Measurements from ENCODE around the gene IFNAR2.
"Not testable (repeated sequence)": the region's sequence is repeated elsewhere in the genome, so short reads cannot be mapped to it uniquely, and the experiment has no call there.

Gene IFNAR2

GRCh38 chr21:33217138-33217520 is 12.6 kb upstream of the IFNAR2 start:
- no peak for DNase-seq

GRCh38 chr21:33219300-33219699 is 10.4 kb upstream of the IFNAR2 start:
- DNase-seq: no peak

- peak; percentile 34 for DNase-seq
Measured at GRCh38 chr21:33219954-33220353, 9.8 kb upstream of the IFNAR2 start.

- DNase-seq: not testable (repeated sequence)
Measured at GRCh38 chr21:33225376-33225775, 4.4 kb upstream of the IFNAR2 start.

DNA sequence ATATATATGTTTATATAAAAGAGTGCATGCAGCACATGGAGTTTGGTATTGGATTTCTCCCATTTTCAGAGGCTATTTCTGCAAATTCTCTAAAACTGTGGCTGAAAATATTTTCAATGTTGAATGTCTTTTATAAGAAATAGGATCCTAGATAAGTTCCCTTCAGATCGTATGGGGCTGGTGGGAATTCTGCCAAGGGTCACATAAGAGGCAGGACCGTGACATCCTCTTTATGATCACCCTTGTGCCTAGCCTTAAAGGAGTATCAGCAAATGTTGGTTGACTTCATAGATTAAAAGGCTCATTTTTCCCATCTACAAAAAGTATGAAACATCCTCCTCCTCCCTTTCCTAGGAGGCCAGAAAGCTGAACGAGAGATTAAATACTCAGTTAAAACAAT is 1.3 kb upstream of the IFNAR2 start:
- no peak for DNase-seq

DNA sequence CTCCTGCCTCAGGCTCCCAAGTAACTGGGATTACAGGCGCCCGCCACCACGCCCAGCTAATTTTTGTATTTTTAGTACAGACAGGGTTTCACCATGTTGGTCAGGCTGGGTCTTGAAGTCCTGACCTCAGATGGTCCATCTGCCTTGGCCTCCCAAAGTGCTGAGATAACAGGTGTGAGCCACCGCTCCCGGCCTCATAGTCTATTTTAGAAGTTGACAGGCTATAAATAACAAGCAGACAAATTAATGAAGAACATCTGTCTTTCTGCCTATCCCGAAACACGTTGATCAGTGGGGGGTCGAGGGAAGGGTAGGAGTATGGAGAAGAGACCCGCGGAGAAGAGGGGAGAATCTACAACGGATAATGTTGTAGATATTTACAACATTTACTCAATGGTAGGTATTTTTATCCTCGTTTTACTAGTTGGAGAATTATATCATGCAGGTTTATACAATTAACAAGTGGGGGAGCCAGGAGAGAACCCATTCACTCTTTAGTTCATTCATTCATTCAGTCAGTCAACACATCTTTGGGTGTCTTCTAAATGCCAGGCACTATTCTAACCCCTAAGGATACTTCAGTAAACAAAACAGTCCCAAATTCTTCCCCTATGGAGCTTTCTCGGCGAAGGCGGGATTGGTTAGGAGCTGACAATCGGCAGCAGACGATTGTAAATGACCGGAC is 497 bp upstream of the IFNAR2 start:
- DNase-seq: no peak

GRCh38 chr21:33230545-33231324 is 997 bp downstream of the IFNAR2 start:
- DNase-seq: peak; percentile 39

- DNase-seq: peak; percentile 35
Measured at GRCh38 chr21:33231526-33231925, 1.8 kb downstream of the IFNAR2 start.

DNA sequence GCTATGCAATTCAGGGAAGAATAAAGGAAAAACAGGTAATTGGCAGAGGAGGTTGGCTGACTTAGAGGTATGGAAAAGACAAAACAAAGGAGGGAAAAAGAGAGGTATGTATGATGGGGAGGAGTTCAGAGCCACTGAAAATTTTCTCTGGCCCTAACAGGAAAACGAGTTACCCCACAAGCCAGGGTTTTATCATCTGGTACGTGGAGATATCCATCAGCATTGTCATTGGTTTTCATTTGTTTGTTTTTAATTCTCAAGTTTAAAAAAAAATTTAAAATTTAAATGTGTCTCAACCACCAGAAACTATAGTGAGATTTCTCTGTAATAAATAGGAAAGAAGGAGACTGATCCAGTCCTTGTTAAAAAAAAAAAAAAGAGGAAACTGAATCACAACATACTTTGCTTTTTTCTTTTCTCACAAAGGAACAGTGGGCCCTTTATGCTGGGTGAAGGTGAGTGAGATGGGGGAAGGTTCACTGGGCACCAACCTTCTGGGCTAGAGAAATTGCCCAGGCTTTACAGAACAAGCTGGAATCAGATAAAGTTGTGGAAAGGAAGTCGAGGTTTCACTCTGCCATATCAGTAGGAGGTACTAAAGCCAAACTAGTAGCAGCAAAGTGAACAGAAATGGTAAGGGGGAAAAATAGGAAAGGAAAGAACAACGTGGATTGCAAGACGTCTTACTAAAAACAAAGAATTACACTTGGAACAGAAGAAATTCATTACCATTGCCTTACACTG is 2.7 kb downstream of the IFNAR2 start:
- peak; percentile 31 for DNase-seq

DNA sequence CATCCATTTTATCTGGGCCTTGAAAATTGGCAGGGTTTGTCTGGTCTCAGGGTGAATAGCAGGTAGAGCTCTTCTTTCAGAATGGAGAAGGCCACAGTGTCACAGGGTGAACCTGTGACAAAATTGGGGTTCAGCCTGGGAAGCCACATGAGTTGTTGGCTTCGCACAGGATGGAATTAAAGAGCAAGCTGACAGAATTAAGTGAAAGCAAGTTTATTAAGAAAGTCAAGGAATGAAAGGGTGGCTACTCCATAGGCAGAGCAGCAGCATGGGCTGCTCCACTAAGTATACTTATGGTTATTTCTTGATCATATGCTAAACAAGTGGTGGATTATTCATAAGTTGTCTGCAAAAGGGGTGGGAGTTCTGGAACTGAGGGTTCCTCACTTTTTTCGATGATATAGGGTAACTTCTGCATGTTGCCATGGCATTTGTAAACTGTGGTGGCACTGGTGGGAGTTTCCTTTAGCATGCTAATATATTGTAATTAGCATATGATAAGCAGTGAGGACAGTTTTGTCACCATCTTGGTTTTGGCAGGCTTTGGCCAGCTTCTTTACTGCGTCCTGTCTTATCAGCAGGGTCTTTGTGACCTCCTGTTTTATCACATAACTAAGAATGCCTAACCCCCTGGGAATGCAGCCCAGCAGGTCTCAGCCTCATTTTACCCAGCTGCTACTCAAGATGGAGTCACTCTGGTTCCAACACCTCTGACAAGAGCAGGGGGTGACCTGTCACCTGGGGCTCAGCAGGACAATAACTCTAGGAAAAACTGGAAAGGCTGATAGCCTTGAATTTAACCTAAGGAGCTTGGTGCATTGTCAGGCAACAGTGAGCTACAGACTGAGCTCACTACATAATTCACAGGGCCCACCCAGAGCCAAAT is 5.1 kb downstream of the IFNAR2 start:
- DNase-seq: no peak

- DNase-seq: no peak
Measured at GRCh38 chr21:33236013-33236686, 6.4 kb downstream of the IFNAR2 start.

- no peak for DNase-seq
Measured at GRCh38 chr21:33236766-33237165, 7.0 kb downstream of the IFNAR2 start.

DNA sequence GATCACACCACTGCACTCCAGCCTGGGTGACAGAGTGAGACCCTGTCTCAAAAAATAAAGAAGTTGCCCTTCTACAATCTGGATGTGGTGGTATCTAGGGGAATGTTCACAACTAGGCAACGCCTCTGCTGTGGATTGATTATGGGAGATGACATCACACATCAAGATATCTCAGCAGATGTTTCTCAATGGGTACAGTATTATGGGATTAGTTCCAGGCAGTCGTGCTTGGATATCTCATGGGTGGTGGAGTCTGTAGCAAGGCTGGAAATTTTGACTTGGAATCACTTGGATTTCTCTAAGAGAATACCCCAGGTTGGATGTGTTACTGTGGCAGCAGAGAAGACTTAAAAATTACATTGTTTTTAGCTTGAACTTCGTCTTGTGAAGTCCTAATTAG is 7.7 kb downstream of the IFNAR2 start:
- DNase-seq: no peak

- no peak for DNase-seq
Measured at GRCh38 chr21:33238146-33238545, 8.4 kb downstream of the IFNAR2 start.

GRCh38 chr21:33238565-33239255 is 9.0 kb downstream of the IFNAR2 start:
- DNase-seq: peak; percentile 59

GRCh38 chr21:33239559-33240127 is 9.9 kb downstream of the IFNAR2 start:
- not testable (repeated sequence) for DNase-seq

- no peak for DNase-seq
Measured at GRCh38 chr21:33240404-33240803, 10.7 kb downstream of the IFNAR2 start.

DNA sequence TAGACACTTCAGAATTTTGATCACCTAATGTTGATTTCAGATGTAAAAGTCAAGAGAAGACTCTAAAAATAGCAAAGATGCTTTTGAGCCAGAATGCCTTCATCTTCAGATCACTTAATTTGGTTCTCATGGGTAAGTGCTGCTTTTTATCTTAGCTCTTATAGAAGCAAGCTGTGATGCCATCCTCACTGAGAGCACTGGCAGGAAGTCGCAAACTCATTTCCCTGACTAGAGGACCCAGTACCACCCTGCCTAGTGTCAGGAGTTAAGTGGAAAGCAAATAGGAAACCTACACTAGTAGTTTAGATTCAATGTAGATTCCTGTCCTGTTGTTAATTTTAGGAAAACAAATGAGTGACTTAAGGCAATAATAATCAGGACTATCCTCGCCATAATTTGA is 12.1 kb downstream of the IFNAR2 start:
- DNase-seq: peak; percentile 37

DNA sequence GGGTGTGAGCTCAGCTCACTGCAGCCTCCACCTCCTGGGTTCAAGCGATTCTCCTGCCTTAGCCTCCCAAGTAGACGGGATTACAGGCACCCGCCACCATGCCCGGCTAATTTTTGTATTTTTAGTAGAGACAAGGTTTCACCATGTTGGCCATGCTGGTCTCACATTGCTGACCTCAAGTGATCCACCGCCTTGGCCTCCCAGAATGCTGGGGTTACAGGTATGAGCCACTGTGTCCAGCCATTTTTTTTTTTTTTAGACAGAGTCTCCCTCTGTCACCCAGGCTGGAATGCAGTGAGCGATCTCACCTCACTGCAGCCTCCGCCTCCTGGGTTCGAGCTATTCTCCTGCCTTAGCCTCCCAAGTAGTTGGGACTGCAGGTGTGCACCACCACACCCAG is 13.1 kb downstream of the IFNAR2 start:
- not testable (repeated sequence) for DNase-seq

DNA sequence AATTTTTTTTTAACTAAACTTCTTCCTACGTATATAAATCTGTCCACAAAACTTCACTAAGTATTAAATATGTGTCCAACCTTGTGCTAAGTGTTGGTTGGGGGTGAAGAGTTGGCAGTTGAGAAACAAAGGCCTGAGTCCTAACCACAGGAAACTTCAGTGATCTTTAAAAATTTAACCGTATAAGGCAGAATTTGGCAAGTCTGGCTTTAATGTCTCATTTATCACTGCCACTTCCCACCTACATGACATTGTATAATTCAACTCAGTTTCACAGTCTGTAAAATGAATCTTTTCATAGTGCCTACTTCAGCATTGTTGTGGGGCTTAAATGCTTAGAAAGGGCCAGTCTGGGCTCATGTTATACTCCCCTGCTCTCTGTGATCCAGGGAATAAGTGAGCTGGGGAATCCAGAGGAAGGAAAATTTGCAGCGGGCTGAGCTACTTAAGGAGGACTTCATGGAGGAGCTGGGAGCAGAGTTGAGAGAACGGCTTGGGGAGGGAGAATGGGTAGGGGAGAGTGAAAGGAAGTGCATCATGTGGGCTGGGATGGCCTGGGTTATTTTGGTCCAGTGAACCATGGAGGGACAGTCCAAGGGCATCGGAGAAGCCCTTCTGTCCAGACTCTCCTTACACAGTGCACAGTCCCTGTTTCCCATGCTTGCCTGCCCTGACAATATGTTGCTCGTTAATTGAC is 14.5 kb downstream of the IFNAR2 start:
- peak; percentile 47 for DNase-seq

GRCh38 chr21:33244779-33245105 is 15.0 kb downstream of the IFNAR2 start:
- no peak for DNase-seq
